ENCODE results near the gene SBNO1.

The SBNO1 gene

GRCh38 chr12:123278101-123278627 lies 86.5 kb downstream of the SBNO1 start:
- POLR2A ChIA-PET = interaction anchor here (0.6 to 0.7 kb wide), 3 partner anchors 46 to 1037 kb away, joined by 3 to 6 read pairs (median 5); no protein-coding TSS in a partner anchor
- H3K27ac ChIP-seq (ENCODE audit: insufficient read depth in 1 of 2, low read depth in 1 of 2, low read length in 2 of 2, poor library complexity in 1 of 2, severe bottlenecking in 2 of 2) = peak overlapping the region in 1 of 2 experiments; percentile 78
- WGBS (ENCODE audit: insufficient coverage) = 25% methylated on average over 2 of the region's 2 CpGs
- H3K27me3 ChIP-seq (replicated peaks in 2 of 5; ENCODE audit: control insufficient read depth in 4 of 5, insufficient read depth in 5 of 5, low read length in 4 of 5) = no peaks in the 10 kb centered on the region
- H3K4me1 ChIP-seq (ENCODE audit: control extremely low read depth in 1 of 4, control insufficient read depth in 4 of 4, insufficient read depth in 4 of 4, low read length in 3 of 4) = peaks cover 2 to 13% (median 6%) of the 10 kb centered on the region in 4 experiments
- peak overlapping the region in 6 of 7 experiments; percentile 12 to 63 (median 28) for H3K4me3 ChIP-seq (ENCODE audit: control insufficient read depth in 1 of 7, extremely low read depth in 1 of 7, insufficient read depth in 4 of 7, low read depth in 2 of 7, low read length in 6 of 7)
- CTCF ChIA-PET = interaction anchor here (0.7 kb wide), 1 partner anchor 8 kb away, joined by 3 read pairs; no protein-coding TSS in a partner anchor
- H3K36me3 ChIP-seq (ENCODE audit: control insufficient read depth in 4 of 4, insufficient read depth in 4 of 4, low read length in 3 of 4) = no peaks in the 10 kb centered on the region
- no peaks in the 10 kb centered on the region for H3K9me3 ChIP-seq (ENCODE audit: control extremely low read depth in 1 of 5, control insufficient read depth in 4 of 5, insufficient read depth in 2 of 5, low read depth in 1 of 5, low read length in 4 of 5)
- peak; percentile 67 to 92 (median 89) for DNase-seq

- DNase-seq = no peak
- H3K4me1 ChIP-seq (ENCODE audit: control extremely low read depth in 1 of 4, control insufficient read depth in 4 of 4, insufficient read depth in 4 of 4, low read length in 3 of 4) = peaks cover 2 to 42% (median 35%) of the 10 kb centered on the region in 4 experiments
- H3K4me3 ChIP-seq (ENCODE audit: control insufficient read depth in 1 of 7, extremely low read depth in 1 of 7, insufficient read depth in 4 of 7, low read depth in 2 of 7, low read length in 6 of 7) = no peak overlapping the region
- POLR2A ChIA-PET = no interaction called here
- 90% methylated on average over 13 of the region's 15 CpGs for WGBS (ENCODE audit: insufficient coverage)
- no peaks in the 10 kb centered on the region for H3K36me3 ChIP-seq (ENCODE audit: control insufficient read depth in 4 of 4, insufficient read depth in 4 of 4, low read length in 3 of 4)
- CTCF ChIA-PET = no interaction called here
- no peak overlapping the region for H3K27ac ChIP-seq (ENCODE audit: insufficient read depth in 1 of 2, low read depth in 1 of 2, low read length in 2 of 2, poor library complexity in 1 of 2, severe bottlenecking in 2 of 2)
- H3K9me3 ChIP-seq (ENCODE audit: control extremely low read depth in 1 of 5, control insufficient read depth in 4 of 5, insufficient read depth in 2 of 5, low read depth in 1 of 5, low read length in 4 of 5) = no peaks in the 10 kb centered on the region
- no peaks in the 10 kb centered on the region for H3K27me3 ChIP-seq (replicated peaks in 2 of 5; ENCODE audit: control insufficient read depth in 4 of 5, insufficient read depth in 5 of 5, low read length in 4 of 5)
Measured at GRCh38 chr12:123273166-123273565, 91.5 kb downstream of the SBNO1 start.

GRCh38 chr12:123271001-123271668 lies 93.5 kb downstream of the SBNO1 start:
- H3K36me3 ChIP-seq (ENCODE audit: control insufficient read depth in 4 of 4, insufficient read depth in 4 of 4, low read length in 3 of 4) = peaks cover 0 to 12% (median 7%) of the 10 kb centered on the region in 4 experiments
- peaks cover 2 to 46% (median 44%) of the 10 kb centered on the region in 4 experiments for H3K4me1 ChIP-seq (ENCODE audit: control extremely low read depth in 1 of 4, control insufficient read depth in 4 of 4, insufficient read depth in 4 of 4, low read length in 3 of 4)
- H3K4me3 ChIP-seq (ENCODE audit: control insufficient read depth in 1 of 7, extremely low read depth in 1 of 7, insufficient read depth in 4 of 7, low read depth in 2 of 7, low read length in 6 of 7) = peak overlapping the region; percentile 64 to 91 (median 77)
- DNase-seq = peak; percentile 56 to 82 (median 78)
- under 1% methylated on average over 99 of the region's 108 CpGs for WGBS (ENCODE audit: insufficient coverage)
- H3K9me3 ChIP-seq (ENCODE audit: control extremely low read depth in 1 of 5, control insufficient read depth in 4 of 5, insufficient read depth in 2 of 5, low read depth in 1 of 5, low read length in 4 of 5) = no peaks in the 10 kb centered on the region
- H3K27ac ChIP-seq (ENCODE audit: insufficient read depth in 1 of 2, low read depth in 1 of 2, low read length in 2 of 2, poor library complexity in 1 of 2, severe bottlenecking in 2 of 2) = no peak overlapping the region
- CTCF ChIA-PET = no interaction called here
- no peaks in the 10 kb centered on the region for H3K27me3 ChIP-seq (replicated peaks in 2 of 5; ENCODE audit: control insufficient read depth in 4 of 5, insufficient read depth in 5 of 5, low read length in 4 of 5)
- POLR2A ChIA-PET = no interaction called here

DNA sequence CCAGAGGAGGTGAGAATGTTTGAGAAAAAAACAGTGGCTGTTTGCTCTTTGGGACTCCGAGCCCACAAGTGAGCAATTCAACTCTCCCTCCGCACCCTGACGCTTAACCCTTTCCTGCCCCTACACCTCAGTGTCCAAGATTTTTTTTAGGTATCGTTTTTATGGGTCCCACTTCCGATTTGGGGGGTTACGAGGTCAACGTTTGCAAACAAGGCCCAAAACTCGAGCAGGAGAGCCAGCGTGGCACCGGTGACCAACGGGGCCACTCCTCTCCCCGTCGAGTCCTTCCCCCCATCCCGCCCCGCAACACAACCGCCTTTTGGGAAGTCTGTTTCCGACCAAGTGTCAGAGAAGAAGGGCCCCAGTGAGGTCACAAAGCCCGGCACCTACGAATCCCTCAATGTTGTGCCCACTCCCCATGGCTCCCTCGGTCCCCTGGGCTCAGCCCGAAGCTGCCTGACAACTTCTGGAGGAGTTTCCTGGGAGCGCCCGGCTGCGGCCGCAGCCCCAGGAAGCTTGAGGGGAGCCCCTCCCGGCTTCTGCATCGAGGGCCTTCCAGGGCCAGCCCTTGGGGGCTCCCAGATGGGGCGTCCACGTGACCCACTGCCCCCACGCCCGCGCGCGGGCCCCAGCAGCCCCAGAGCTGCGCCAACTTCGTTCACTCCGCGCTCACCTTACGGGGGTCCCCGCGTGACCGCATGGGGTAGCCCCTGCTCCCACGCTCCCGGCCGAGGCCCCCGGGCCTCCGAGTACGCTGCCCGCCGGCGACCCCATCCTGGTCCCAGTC lies 94.2 kb downstream of the SBNO1 start:
- H3K4me1 ChIP-seq (ENCODE audit: control extremely low read depth in 1 of 4, control insufficient read depth in 4 of 4, insufficient read depth in 4 of 4, low read length in 3 of 4) = peaks cover 2 to 52% (median 47%) of the 10 kb centered on the region in 4 experiments
- CTCF ChIA-PET = interaction anchor here (1.0 to 1.7 kb wide), 6 partner anchors 11 to 314 kb away, joined by 3 to 9 read pairs (median 4); partner anchors contain the start of genes MTRFR and TMED2
- DNase-seq = peak in 1 of 3 donors; percentile 12
- H3K27ac ChIP-seq (ENCODE audit: insufficient read depth in 1 of 2, low read depth in 1 of 2, low read length in 2 of 2, poor library complexity in 1 of 2, severe bottlenecking in 2 of 2) = peak overlapping the region; percentile 51 to 81
- peaks cover 0 to 19% (median 11%) of the 10 kb centered on the region in 4 experiments for H3K36me3 ChIP-seq (ENCODE audit: control insufficient read depth in 4 of 4, insufficient read depth in 4 of 4, low read length in 3 of 4)
- H3K9me3 ChIP-seq (ENCODE audit: control extremely low read depth in 1 of 5, control insufficient read depth in 4 of 5, insufficient read depth in 2 of 5, low read depth in 1 of 5, low read length in 4 of 5) = no peaks in the 10 kb centered on the region
- peak overlapping the region; percentile 63 to 91 (median 77) for H3K4me3 ChIP-seq (ENCODE audit: control insufficient read depth in 1 of 7, extremely low read depth in 1 of 7, insufficient read depth in 4 of 7, low read depth in 2 of 7, low read length in 6 of 7)
- POLR2A ChIA-PET = interaction anchor here (2.8 kb wide), 1 partner anchor 37 kb away, joined by 17 read pairs; the partner anchor contains the start of genes MPHOSPH9 and MTRFR
- H3K27me3 ChIP-seq (replicated peaks in 2 of 5; ENCODE audit: control insufficient read depth in 4 of 5, insufficient read depth in 5 of 5, low read length in 4 of 5) = no peaks in the 10 kb centered on the region
- WGBS (ENCODE audit: insufficient coverage) = 0% methylated on average over 48 of the region's 51 CpGs

DNA sequence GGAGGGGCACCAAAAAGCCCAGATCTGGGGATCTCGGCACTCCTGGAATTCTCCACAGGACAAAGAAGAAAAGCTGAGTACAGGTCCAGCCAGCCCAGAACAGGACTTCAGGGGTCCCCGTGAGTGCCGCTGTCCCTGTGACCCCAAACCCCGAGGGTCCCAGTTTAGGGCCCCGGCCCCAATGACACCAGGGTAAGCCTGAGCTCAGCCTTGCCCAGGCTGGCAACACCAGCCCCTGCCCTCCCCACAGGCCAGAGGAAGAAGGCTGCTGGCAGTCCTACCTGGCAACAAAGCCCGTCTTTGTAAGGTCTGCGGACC lies 94.8 kb downstream of the SBNO1 start:
- Histone ChIP-seq H3K4me3 (ENCODE audit: control insufficient read depth in 1 of 7, extremely low read depth in 1 of 7, insufficient read depth in 4 of 7, low read depth in 2 of 7, low read length in 6 of 7) (peak overlapping the region; percentile 63 to 91 (median 77)), H3K4me1 (ENCODE audit: control extremely low read depth in 1 of 4, control insufficient read depth in 4 of 4, insufficient read depth in 4 of 4, low read length in 3 of 4) (peaks cover 2 to 53% (median 49%) of the 10 kb centered on the region in 4 experiments), H3K27ac (ENCODE audit: insufficient read depth in 1 of 2, low read depth in 1 of 2, low read length in 2 of 2, poor library complexity in 1 of 2, severe bottlenecking in 2 of 2) (peak overlapping the region; percentile 51 to 81), H3K9me3 (ENCODE audit: control extremely low read depth in 1 of 5, control insufficient read depth in 4 of 5, insufficient read depth in 2 of 5, low read depth in 1 of 5, low read length in 4 of 5) (no peaks in the 10 kb centered on the region), H3K36me3 (ENCODE audit: control insufficient read depth in 4 of 4, insufficient read depth in 4 of 4, low read length in 3 of 4) (peaks cover 0 to 23% (median 13%) of the 10 kb centered on the region in 4 experiments), H3K27me3 (replicated peaks in 2 of 5; ENCODE audit: control insufficient read depth in 4 of 5, insufficient read depth in 5 of 5, low read length in 4 of 5) (no peaks in the 10 kb centered on the region)
- POLR2A ChIA-PET = interaction anchor here (2.8 kb wide), 1 partner anchor 37 kb away, joined by 17 read pairs; the partner anchor contains the start of genes MPHOSPH9 and MTRFR
- WGBS (ENCODE audit: insufficient coverage) = 2% methylated on average over 5 of the region's 7 CpGs
- CTCF ChIA-PET = interaction anchor here (0.6 to 1.7 kb wide), 9 partner anchors 11 to 332 kb away, joined by 3 to 9 read pairs (median 3); partner anchors contain the start of genes DDX55, MTRFR and TMED2
- peak in 1 of 3 donors; percentile 19 for DNase-seq

DNA sequence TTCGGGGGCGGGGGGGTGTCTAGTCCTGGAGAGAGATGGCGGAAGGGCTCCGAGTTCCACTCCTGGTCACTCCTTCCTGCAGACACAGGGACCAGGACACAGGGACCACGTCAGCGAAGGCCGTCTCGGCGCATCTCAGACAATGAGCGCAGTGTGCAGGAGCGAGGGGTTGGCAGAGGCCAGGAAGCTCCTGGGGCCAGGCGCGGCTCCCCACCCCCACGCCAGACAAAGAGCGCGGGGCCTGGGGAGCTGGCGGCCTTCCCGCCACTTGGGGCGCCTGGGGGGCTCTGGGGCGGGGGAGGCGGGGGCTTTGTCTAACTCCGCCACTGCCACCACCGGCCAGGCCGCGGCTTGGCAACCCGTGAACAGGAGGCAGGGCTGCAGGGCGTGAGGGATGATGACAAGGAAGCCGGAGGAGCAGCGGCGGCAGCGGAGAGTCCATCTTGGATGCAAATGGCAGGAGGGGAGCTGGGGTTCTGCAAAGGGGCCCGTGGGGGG lies 95.2 kb downstream of the SBNO1 start:
- H3K27ac ChIP-seq (ENCODE audit: insufficient read depth in 1 of 2, low read depth in 1 of 2, low read length in 2 of 2, poor library complexity in 1 of 2, severe bottlenecking in 2 of 2) = peak overlapping the region; percentile 51 to 86

More for the DNA sequence above, 95.2 kb downstream of the SBNO1 start:
- no peaks in the 10 kb centered on the region for H3K9me3 ChIP-seq (ENCODE audit: control extremely low read depth in 1 of 5, control insufficient read depth in 4 of 5, insufficient read depth in 2 of 5, low read depth in 1 of 5, low read length in 4 of 5)
- WGBS (ENCODE audit: insufficient coverage) = under 1% methylated on average over 23 of the region's 32 CpGs
- POLR2A ChIA-PET = interaction anchor here (0.6 to 2.8 kb wide), 3 partner anchors 23 to 333 kb away, joined by 4 to 17 read pairs (median 6); partner anchors contain the start of genes DDX55, MPHOSPH9 and MTRFR
- peaks cover 0 to 27% (median 15%) of the 10 kb centered on the region in 4 experiments for H3K36me3 ChIP-seq (ENCODE audit: control insufficient read depth in 4 of 4, insufficient read depth in 4 of 4, low read length in 3 of 4)
- peaks cover 2 to 57% (median 50%) of the 10 kb centered on the region in 4 experiments for H3K4me1 ChIP-seq (ENCODE audit: control extremely low read depth in 1 of 4, control insufficient read depth in 4 of 4, insufficient read depth in 4 of 4, low read length in 3 of 4)
- no peaks in the 10 kb centered on the region for H3K27me3 ChIP-seq (replicated peaks in 2 of 5; ENCODE audit: control insufficient read depth in 4 of 5, insufficient read depth in 5 of 5, low read length in 4 of 5)
- H3K4me3 ChIP-seq (ENCODE audit: control insufficient read depth in 1 of 7, extremely low read depth in 1 of 7, insufficient read depth in 4 of 7, low read depth in 2 of 7, low read length in 6 of 7) = peak overlapping the region; percentile 63 to 91 (median 77)
- DNase-seq = peak; percentile 92 to 97 (median 95)
- CTCF ChIA-PET = interaction anchor here (0.6 to 1.7 kb wide), 9 partner anchors 10 to 333 kb away, joined by 3 to 9 read pairs (median 3); partner anchors contain the start of genes DDX55, MTRFR and TMED2
